ENCODE measurements around the gene CAPN14.

CAPN14 gene

GRCh38 chr2:31138037-31138962 is 79.0 kb downstream of the CAPN14 start, which contains the start of gene GALNT14:
GALNT14 (minus strand) TSS chr2:31138440; CDS start chr2:31138086, 354 bp downstream.
- peak; percentile 18 to 21 for DNase-seq

GRCh38 chr2:31137211-31138036 is 79.9 kb downstream of the CAPN14 start:
- DNase-seq, result no peak

GRCh38 chr2:31136732-31137131 is 80.6 kb downstream of the CAPN14 start:
- no peak for DNase-seq

GRCh38 chr2:31136000-31136399 is 81.3 kb downstream of the CAPN14 start:
- DNase-seq, result no peak

GRCh38 chr2:31134480-31134879 is 82.8 kb downstream of the CAPN14 start:
- no peak for DNase-seq

GRCh38 chr2:31132786-31133185 is 84.5 kb downstream of the CAPN14 start:
- no peak for DNase-seq

- DNase-seq, result no peak
These were observed 85.4 kb downstream of the CAPN14 start for GRCh38 chr2:31131871-31132270.

- DNase-seq, result no peak
These were observed 87.7 kb downstream of the CAPN14 start for GRCh38 chr2:31129375-31130171.

- no peak for DNase-seq
These were observed 89.4 kb downstream of the CAPN14 start for GRCh38 chr2:31127931-31128330.

GRCh38 chr2:31125918-31126695 is 91.2 kb downstream of the CAPN14 start:
- DNase-seq, result no peak

GRCh38 chr2:31124904-31125303 is 92.4 kb downstream of the CAPN14 start:
- DNase-seq, result no peak

Data from AML-193 (cell line).